GM21576 (cell line): ENCODE results near the gene DDX1.

Experiments used
- ATAC-seq: cut with Tn5 transposase; IDR thresholded peaks from one replicate; pipeline ENCODE4 v1.9.1; 2021; ENCODE audit warnings: mild to moderate bottlenecking, moderate library complexity; ENCODE audit not compliant: unreplicated experiment

DDX1 gene

DNA sequence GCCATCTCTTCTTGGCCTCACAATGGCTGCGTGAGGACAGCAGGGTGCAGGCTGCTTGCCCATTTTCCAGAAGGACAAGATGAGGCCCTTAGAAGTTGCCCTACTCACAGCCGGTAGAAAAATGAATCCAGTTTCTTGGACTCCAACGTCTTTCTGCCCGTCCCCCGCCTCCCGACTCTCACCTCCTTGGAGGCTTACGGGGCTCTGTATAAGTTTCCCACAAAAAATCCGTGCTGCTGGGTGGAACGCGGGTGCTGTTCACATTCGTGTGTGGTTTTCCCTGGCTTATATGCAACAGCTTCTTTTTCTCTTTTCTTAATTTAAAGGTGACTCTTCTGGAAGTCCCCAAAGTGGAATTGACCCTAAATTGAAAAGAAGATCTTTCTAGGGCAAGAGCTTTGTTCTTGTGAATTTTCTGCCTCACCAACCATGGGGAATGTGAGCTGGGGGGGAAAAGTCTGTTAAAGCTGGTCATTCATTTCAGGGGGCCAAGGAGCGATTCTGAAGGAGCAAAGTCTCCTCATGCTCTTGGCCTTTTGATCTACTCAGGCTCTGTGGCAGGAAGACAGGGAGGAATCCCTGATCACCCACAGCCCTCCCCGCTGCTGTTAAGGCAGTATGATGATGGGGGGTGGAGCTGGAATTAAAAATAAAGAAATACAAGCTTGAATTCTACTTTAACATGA lies 51.3 kb downstream of the DDX1 start:
- ATAC-seq: no peak

GRCh38 chr2:15643791-15644585 lies 52.3 kb downstream of the DDX1 start:
- no peak for ATAC-seq

- no peak for ATAC-seq
Observed at GRCh38 chr2:15645300-15645699, 53.6 kb downstream of the DDX1 start.

DNA sequence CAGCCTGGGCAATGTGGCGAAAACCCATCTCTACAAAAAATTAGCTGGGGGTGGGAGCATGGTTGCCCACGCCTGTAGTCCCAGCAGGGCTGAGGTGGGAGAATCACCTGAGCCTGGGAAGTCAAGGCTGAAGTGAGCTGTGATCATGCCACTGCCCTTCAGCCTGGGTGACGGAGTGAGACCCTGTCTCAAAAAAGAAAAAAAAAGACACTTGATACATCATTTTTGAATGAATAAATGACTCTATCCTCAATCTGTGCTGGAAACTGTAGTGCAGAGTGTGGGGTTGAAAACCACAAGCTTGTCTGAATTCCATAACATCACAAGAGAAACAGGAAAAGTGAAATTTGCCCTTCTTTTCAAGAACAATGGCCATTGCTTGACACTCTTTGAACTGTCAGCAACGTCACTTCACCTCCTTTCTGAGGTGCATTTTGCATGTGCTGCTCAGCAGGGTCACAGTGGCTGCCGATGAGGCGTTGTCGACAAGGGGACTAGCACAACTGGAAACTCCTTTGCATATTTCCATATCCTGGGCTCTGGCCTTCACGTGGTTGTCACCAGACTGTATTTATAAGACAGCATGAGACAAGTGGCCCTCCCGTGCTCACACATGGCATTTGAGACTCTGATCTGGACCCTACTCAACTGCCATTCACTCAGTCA lies 54.2 kb downstream of the DDX1 start:
- no peak for ATAC-seq

- no peak for ATAC-seq
Observed at GRCh38 chr2:15646661-15647060, 55.0 kb downstream of the DDX1 start.

DNA sequence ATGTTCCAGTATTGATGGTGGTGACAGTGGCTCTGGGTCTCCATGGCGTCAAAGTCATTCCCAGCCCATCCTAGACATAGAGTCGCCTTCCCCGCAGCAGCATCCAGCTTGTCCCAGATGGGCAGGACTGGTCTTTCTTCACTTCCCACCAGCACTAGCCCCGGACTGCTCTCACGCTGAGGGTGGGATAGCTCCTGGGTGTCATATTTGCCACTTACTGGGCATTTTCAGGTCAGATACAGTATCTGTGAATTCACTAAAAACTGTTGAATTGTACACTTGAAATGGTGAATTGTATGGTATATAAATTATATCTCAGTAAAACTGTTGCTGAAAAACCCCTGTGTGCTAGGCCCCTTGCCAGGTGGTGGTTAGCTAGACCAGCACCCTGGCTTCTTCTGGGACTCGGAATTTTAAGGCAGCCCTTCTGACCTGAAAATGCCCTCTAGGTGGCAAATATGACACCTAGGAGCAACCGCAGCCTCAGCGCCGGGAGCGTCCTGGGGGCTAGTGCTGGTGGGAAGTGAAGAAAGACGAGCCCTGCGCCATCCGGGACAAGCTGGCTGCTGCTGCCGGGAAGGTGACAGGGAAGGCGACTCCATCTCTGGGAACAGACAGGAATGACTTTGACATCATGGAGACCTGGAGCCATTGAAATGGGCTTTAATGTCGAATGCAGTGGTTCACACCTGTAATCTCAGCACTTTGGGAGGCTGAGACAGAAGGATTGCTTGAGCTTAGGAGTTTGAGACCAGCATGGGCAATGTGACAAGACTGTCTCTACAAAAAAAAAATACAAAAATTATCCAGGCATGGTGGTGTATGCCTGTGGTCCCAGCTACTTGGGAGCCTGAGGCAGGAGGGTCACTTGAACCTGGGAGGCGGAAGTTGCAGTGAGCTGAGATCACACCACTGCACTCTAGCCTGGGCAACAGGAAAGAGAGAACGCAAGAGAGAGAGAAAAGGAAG lies 56.2 kb downstream of the DDX1 start:
- ATAC-seq: no peak

DNA sequence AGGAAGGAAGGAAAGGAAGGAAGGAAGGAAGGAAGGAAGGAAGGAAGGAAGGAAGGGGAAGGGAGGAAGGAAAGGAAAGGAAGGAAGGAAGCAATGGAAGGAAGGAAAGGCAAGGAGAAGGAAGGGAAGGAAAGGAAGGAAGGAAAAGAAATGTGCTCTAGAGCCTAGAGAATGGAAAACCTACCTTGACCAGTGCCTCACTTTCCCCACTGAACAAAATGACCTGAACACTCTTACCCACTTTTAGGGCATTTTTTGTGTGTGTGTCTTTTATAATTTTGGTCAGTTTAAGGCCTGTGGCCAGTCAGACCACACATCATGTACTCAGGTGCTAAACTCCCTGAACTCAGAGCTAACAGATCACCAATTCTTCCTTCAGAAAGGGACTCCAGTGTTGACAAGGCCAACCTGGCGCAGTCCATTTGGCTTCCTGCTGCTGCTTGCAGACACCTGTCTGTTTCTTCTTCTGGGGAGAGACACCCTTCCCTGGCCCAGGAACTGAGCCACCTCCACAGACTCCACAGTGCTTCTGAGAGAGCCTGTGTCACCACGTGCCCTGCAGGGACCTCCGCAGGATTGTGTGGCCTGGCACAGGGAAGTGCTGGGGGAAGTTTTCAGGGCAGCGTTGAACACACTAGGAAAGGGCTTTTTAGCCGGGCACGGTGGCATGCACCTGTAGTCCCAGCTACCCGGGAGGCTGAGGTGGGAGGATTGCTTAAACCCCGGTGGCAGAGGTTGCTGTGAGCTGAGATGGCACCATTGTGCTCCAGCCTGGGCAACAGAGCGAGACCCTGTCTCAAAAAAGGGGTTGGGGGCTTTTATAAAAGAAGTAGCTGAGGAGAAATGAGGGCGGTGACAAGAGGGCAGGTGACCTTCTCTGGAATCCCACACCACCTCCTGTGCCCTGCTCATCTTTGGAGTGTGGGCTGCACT lies 57.2 kb downstream of the DDX1 start:
- ATAC-seq: no peak

DNA sequence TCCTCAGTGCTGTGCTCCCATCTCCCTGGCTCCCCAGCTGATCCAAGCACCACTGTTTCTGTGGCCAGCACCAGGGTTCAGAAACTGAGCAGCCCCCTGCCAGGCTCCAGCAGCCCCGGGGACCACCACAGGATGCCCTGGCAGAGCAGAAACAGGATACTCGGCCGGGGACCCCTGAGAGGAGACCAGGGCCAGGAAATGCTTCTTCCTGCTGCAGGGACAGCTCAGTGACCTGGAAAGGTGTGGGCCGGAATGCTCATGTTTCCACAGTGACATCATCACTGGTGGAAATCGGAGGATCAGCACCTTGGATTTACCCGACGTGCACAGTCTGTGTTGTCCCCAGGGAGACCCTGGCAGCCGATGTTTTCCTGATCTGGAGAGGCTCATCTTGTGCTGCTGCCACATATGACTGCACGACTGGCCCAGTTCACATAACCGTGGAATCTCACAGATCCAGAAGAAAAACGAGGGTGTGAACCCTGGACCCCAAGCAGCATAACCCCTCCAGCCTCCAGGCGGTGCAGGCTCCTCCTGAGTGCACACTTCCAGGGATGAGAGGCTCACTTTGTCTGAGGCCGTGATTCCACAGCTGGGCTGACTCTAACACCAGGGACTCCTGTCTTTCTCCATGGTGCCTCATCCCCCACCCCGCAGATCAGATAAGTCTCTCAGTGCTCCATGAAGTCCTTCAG lies 58.0 kb downstream of the DDX1 start:
- ATAC-seq: no peak

DNA sequence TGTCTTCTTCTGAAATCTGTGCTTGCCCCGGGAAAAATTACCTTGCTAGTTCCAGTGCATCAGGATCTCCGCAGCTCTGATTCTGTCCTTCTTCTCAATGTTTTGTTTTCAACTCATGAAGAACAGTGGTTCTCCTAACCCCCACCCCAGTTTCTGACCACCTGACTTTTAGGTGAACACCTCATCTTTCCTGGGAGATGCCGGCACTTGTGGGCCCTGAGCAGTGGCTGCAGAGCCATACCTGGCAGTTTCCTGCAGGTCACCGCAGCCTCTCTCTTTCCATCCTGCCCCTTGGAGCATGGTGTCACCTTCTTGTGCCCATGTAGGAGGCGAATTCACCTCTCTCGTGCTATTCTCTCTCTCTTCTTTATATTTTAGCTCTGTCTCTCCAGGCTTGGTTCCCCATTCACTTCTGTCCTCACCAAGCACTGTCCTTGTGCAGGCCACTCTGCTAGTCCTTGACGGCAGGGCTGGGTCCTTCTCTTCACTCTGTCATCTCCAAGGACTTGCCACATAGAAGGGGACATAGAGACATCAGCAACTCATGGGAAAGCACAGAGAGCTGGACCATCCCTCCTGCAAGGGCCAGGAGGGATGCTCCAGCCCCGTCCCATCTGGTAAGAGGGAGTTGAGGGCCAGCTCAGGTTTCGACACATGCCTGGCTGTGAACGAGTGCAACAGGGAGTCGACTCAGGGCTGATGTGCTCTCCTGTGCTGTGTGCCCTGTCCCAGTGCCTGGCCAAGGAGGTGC lies 59.1 kb downstream of the DDX1 start:
- ATAC-seq: no peak

DNA sequence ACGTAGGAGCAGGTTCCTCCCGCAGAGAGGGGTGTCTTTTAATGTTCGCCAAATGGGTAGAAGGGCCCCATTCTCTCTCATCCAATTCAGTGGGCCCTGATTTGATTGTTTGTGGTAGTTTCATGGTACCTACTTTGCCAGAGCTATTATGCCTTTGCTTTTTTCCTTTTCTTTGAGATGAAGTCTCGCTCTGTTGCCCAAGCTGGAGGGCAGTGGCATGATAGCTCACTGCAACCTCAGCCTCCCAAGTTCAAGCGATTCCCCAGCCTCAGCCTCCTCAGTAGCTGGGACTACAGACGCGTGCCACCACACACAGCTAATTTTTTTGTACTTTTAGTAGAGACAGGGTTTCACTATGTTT lies 59.7 kb downstream of the DDX1 start:
- no peak for ATAC-seq

DNA sequence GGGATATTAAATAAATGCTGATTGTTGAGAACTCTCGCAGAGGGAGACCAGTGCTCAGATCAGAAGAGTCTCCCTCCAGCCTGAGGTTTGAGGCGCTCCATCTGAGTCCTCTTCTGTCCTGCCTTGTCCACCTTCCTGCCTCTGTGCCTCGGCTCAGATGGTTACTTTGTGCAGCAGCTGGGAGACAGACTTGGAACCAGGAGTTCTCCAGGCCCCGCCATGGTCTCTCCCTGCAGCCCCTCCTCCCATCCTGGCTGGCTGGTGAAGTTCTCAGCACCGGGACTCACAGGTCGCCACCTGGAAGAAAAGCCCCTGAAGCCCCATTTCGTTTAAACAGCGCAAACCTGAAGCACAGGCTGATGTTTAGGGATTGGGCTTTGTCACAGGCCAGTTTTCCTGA lies 60.6 kb downstream of the DDX1 start:
- no peak for ATAC-seq

GRCh38 chr2:15652801-15653200 lies 61.1 kb downstream of the DDX1 start:
- no peak for ATAC-seq

DNA sequence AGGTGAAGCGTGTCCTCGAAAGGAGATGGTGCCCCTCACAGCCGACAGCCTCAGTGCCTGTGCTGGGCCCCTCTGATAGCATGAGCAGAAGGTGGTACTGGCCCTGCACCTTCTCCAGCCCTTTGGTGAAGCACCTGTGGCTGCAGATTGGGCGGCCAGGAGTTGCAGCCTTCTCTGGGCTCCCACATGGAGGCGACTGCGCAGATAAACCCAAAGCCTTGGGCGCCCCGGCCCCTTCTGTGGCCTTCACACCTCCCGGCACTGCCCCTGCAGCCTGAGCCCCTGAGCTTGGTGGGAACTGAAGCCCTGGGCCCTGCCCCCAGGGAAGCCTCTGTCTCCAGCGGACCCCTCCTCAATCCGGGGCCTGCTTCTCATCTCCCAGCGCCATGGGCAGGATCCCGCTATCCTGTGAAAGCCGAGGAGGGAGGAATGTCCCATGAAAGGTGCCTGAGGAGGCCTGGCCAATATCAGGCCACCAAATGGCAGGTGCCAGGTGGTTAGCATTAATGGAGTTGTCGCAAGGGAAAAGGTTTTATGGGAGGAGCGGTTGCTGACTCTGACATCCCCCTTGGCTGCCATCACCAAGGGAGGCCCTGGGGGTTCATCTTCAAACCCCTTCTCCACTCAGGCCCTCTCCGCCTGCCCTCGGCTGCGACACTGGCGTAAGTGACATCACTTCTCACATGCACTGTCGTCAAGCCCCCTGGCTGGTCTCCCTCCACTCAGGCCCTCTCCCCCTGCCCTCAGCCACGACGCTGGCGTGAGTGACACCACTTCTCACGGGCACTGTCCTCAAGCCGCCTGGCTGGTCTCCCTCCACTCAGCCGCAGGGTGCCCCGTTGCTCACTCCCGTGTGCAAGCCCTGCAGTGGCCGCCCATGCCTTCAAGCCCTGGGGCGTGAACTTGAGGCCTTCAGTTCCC lies 62.4 kb downstream of the DDX1 start:
- no peak for ATAC-seq

- ATAC-seq: no peak
Observed at GRCh38 chr2:15654727-15655073, 63.0 kb downstream of the DDX1 start.

GRCh38 chr2:15655123-15655887 lies 63.6 kb downstream of the DDX1 start:
- no peak for ATAC-seq

- no peak for ATAC-seq
Observed at GRCh38 chr2:15656090-15656489, 64.4 kb downstream of the DDX1 start.

DNA sequence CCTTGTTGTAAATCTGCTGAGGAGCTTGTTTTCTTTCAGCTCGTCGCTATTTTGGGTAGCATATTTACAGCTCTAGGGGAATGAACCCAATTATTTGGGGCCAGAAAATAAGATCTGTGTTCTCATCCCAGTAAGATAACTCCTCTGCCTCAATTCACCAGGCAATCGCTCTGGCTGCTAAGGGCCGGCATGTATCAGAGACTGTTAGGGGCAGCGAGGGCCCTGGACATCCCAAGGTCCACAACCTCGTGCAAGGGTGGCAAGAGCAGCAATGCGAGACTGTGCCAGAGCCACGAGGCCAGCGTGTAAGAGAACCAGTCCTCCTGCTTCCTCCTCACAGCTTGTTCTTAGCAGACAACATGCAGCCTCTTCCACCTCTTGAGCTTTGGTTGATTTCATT lies 66.1 kb downstream of the DDX1 start:
- no peak for ATAC-seq
